Mesenchymal stem cell (in vitro differentiated cells and primary cell): ENCODE results near the gene KCNE1.

Experiments used
- DNase-seq: peaks from one replicate; pipeline ENCODE4 v3.0.0-alpha.2; 2013
- H2AFZ ChIP-seq: one replicate; pipeline ENCODE4 v1.6.1; 2013; ENCODE audit warnings: low read depth, mild to moderate bottlenecking, control low read depth, inconsistent platforms, low read length, moderate library complexity
- H2AK5ac ChIP-seq: 2 replicates; pipeline ENCODE4 v1.6.1; 2013; ENCODE audit warnings: low read length, moderate library complexity, mild to moderate bottlenecking, inconsistent platforms; ENCODE audit not compliant: severe bottlenecking
- H2BK120ac ChIP-seq: one replicate; pipeline ENCODE4 v1.6.1; 2013; ENCODE audit warnings: low read depth, mild to moderate bottlenecking, inconsistent platforms, low read length, moderate library complexity
- H2BK12ac ChIP-seq, 2 experiments: one replicate each; pipeline ENCODE4 v1.6.1; 2013; ENCODE audit warnings: inconsistent platforms in 2 of 2, low read length in 2 of 2, mild to moderate bottlenecking in 2 of 2, moderate library complexity in 2 of 2, control low read depth in 1 of 2
- H2BK15ac ChIP-seq: one replicate; pipeline ENCODE4 v1.6.1; 2013; ENCODE audit warnings: mild to moderate bottlenecking, low read depth, inconsistent platforms; ENCODE audit not compliant: poor library complexity, severe bottlenecking
- H2BK5ac ChIP-seq: 2 replicates; pipeline ENCODE4 v1.6.1; 2013; ENCODE audit warnings: low read depth, mild to moderate bottlenecking, low read length, control low read depth, inconsistent platforms; ENCODE audit not compliant: poor library complexity, severe bottlenecking
- H3K14ac ChIP-seq, 2 experiments: one replicate each; pipeline ENCODE4 v1.6.1; 2013; ENCODE audit warnings: inconsistent platforms in 2 of 2, low read length in 2 of 2, control low read depth in 1 of 2, mild to moderate bottlenecking in 1 of 2, moderate library complexity in 1 of 2
- H3K18ac ChIP-seq, 2 experiments: one replicate each; pipeline ENCODE4 v1.6.1; 2013; ENCODE audit warnings: inconsistent platforms in 2 of 2, low read length in 2 of 2, control low read depth in 1 of 2, low read depth in 1 of 2, mild to moderate bottlenecking in 1 of 2
- H3K23ac ChIP-seq, 2 experiments: one replicate each; pipeline ENCODE4 v1.6.1; 2013; ENCODE audit warnings: inconsistent platforms in 2 of 2, low read length in 2 of 2, mild to moderate bottlenecking in 2 of 2, moderate library complexity in 2 of 2, control low read depth in 1 of 2
- H3K27ac ChIP-seq: 2 replicates; pipeline ENCODE4 v1.5.1; 2013; ENCODE audit warnings: mild to moderate bottlenecking, moderate library complexity, low read length, control low read depth, inconsistent platforms; ENCODE audit not compliant: poor library complexity, severe bottlenecking
- H3K27me3 ChIP-seq, 2 experiments: 2 replicates each; pipeline versions ENCODE4 v1.6.1 to v1.7.0; 2013; ENCODE audit warnings: low read length in 2 of 2, mild to moderate bottlenecking in 2 of 2, moderate library complexity in 2 of 2, control low read depth in 1 of 2, inconsistent platforms in 1 of 2; ENCODE audit not compliant: control insufficient read depth in 1 of 2, insufficient read depth in 1 of 2
- H3K36me3 ChIP-seq, 2 experiments: 2 replicates each; pipeline versions ENCODE4 v1.6.1 to v1.7.0; 2013; ENCODE audit warnings: low read length in 2 of 2, control low read depth in 1 of 2, inconsistent platforms in 1 of 2, low read depth in 1 of 2, mild to moderate bottlenecking in 1 of 2; ENCODE audit not compliant: insufficient read depth in 2 of 2, control insufficient read depth in 1 of 2
- H3K4ac ChIP-seq, 2 experiments: one replicate each; pipeline ENCODE4 v1.6.1; 2013; ENCODE audit warnings: inconsistent platforms in 2 of 2, low read length in 2 of 2, mild to moderate bottlenecking in 2 of 2, moderate library complexity in 2 of 2, control low read depth in 1 of 2, low read depth in 1 of 2
- H3K4me1 ChIP-seq: 2 replicates; pipeline ENCODE4 v1.6.1; 2013; ENCODE audit warnings: low read depth, low read length, control low read depth; ENCODE audit not compliant: control insufficient read depth, insufficient read depth
- H3K4me2 ChIP-seq: 2 replicates; pipeline ENCODE4 v1.6.1; 2013; ENCODE audit warnings: low read length, mild to moderate bottlenecking, inconsistent platforms; ENCODE audit not compliant: poor library complexity, severe bottlenecking
- H3K4me3 ChIP-seq, 2 experiments: 2 replicates each; pipeline versions ENCODE4 v1.5.1 to v1.7.0; 2013; ENCODE audit warnings: low read length in 2 of 2, mild to moderate bottlenecking in 2 of 2, control low read depth in 1 of 2, low read depth in 1 of 2; ENCODE audit not compliant: insufficient read depth in 1 of 2
- H3K79me1 ChIP-seq: replicated peaks from 2 replicates; pipeline ENCODE4 v1.6.1; 2013; ENCODE audit warnings: mild to moderate bottlenecking, control low read depth, low read length, inconsistent platforms; ENCODE audit not compliant: poor library complexity, severe bottlenecking
- H3K9ac ChIP-seq: 2 replicates; pipeline ENCODE4 v1.7.0; 2013; ENCODE audit warnings: mild to moderate bottlenecking, low read length, moderate library complexity
- H3K9me3 ChIP-seq: 2 replicates; pipeline ENCODE4 v1.7.0; 2013; ENCODE audit warnings: mild to moderate bottlenecking, low read length; ENCODE audit not compliant: control insufficient read depth
- H4K8ac ChIP-seq: one replicate; pipeline ENCODE4 v1.6.1; 2013; ENCODE audit warnings: inconsistent platforms, mild to moderate bottlenecking, low read length, moderate library complexity
- H4K91ac ChIP-seq: one replicate; pipeline ENCODE4 v1.6.1; 2013; ENCODE audit warnings: mild to moderate bottlenecking, low read length, inconsistent platforms
- WGBS: methylation state at CpG from one replicate; pipeline ENCODE4 v1.1.7; 2013; ENCODE audit warnings: mixed read lengths; 5-methylcytosine and 5-hydroxymethylcytosine counted together

Gene KCNE1

GRCh38 chr21:34526241-34526617 lies 14.2 kb upstream of the KCNE1 start:
- H2BK120ac ChIP-seq: no peak overlapping the region
- peak overlapping the region; percentile 67 for H2AK5ac ChIP-seq
- no peaks in the 10 kb centered on the region for H3K9me3 ChIP-seq
- WGBS: 0% methylated on average over 2 of the region's 5 CpGs
- H3K23ac ChIP-seq: no peak overlapping the region
- peaks cover 17% of the 10 kb centered on the region for H3K4me1 ChIP-seq
- H3K27me3 ChIP-seq: no peaks in the 10 kb centered on the region
- H4K8ac ChIP-seq: no peak overlapping the region
- H4K91ac ChIP-seq: no peak overlapping the region
- H3K18ac ChIP-seq: peak overlapping the region in 1 of 2 experiments; percentile 11
- peak overlapping the region in 1 of 2 experiments; percentile 82 for H3K4me3 ChIP-seq
- peak overlapping the region; percentile 99 for H3K9ac ChIP-seq
- H3K4me2 ChIP-seq: peak overlapping the region; percentile 70
- no peak overlapping the region for H3K14ac ChIP-seq
- peak overlapping the region; percentile 97 for H3K27ac ChIP-seq
- no peak overlapping the region for H3K4ac ChIP-seq
- H2AFZ ChIP-seq: no peak overlapping the region
- no peak for DNase-seq
- no peak overlapping the region for H2BK15ac ChIP-seq
- peaks cover 8% of the 10 kb centered on the region for H3K79me1 ChIP-seq
- H2BK5ac ChIP-seq: peak overlapping the region; percentile 53
- H2BK12ac ChIP-seq: no peak overlapping the region
- H3K36me3 ChIP-seq: peaks cover 19 to 21% of the 10 kb centered on the region in 2 experiments

DNA sequence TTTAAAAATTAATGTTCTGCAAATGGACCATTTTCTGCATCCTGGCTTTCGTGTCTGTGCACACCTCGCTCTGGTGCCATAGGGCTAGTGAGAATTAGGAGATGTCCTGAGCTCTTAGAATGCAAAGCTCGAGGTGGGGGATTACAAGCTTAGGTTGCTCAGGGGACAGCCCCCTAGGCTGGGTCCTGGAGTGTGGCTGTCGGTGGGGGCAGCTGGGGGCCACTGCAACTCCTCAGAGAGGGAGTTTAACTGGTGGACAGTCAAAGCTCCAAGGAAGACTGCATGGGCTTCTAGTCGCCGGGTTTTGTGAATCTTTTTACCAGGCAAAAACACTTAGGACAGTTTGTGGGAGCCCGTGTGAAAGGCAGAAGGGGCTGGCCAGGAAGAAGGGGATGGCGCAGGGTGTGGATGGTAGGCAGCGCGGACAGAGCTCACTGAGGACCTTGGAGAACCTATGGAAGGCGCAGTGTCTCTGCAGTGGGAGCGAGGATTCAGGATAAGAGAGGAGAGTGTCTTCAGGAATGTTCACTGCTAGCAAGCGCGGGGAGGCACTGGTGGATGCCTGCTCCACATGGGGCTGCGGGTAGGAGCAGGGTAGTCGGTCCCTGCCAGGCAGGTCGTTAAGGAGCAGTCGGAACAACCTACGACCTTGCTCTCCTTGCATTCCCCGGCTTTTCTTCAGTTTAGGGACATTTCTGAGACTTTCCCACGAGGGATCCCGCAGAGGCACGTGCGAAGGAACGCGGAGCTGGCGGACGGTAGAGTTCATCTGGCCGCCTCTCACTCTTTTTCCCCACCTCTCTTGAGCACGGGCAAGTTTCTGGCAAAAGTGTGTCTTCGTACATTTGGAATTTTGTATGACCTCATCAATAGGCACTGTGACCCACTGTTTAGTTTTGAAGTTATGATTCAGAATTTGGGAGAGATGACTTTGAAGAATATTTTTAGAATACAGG lies 12.9 kb upstream of the KCNE1 start:
- H3K4me2 ChIP-seq: peak overlapping the region; percentile 64
- H2AK5ac ChIP-seq: no peak overlapping the region
- H3K23ac ChIP-seq: peak overlapping the region in 1 of 2 experiments; percentile 57
- peak overlapping the region; percentile 99 for H3K9ac ChIP-seq
- H3K4ac ChIP-seq: peak overlapping the region; percentile 3 to 57
- H3K36me3 ChIP-seq: peaks cover 31 to 34% of the 10 kb centered on the region in 2 experiments
- no peak overlapping the region for H4K91ac ChIP-seq
- peak overlapping the region in 1 of 2 experiments; percentile 83 for H3K14ac ChIP-seq
- peak overlapping the region; percentile 92 for H3K27ac ChIP-seq
- no peaks in the 10 kb centered on the region for H3K27me3 ChIP-seq
- peaks cover 25% of the 10 kb centered on the region for H3K4me1 ChIP-seq
- peak overlapping the region; percentile 22 for H2BK120ac ChIP-seq
- WGBS: 30% methylated on average over 30 of the region's 31 CpGs
- peak overlapping the region; percentile 37 to 74 for H3K18ac ChIP-seq
- H2AFZ ChIP-seq: no peak overlapping the region
- H3K4me3 ChIP-seq: peak overlapping the region; percentile 54 to 82
- peak overlapping the region; percentile 63 for H2BK5ac ChIP-seq
- H3K79me1 ChIP-seq: peaks cover 7% of the 10 kb centered on the region
- peak overlapping the region; percentile 52 for H4K8ac ChIP-seq
- H3K9me3 ChIP-seq: no peaks in the 10 kb centered on the region
- DNase-seq: peak; percentile 74
- H2BK12ac ChIP-seq: peak overlapping the region in 1 of 2 experiments; percentile 84
- peak overlapping the region; percentile 15 for H2BK15ac ChIP-seq

DNA sequence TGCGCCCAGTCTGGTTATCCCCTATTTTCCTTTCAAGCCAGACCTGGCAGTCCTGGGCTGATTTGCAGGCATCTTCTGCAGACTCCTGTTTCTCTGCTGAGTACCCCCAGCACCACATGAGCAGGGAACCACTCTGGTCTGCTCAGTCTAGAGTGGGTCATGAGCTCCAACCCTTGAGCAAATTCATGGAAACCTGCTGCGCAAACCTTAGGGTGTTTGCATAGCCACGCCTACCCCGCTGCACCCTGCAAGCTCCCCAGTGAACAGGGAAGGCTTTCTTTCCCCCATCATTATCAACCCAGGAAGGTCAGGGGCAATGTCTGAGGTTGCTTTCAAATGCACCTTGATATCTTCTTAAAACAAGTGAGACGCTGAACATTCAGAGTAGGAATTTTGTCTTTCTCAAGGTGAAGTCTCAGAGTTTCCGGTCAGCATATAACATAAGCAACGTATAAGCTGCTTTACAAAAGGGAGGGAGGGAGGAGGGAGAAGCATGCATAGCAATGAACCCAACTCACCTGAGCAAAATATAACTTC lies 11.1 kb upstream of the KCNE1 start:
- Histone ChIP-seq H3K4me3 (no peak overlapping the region), H4K91ac (no peak overlapping the region), H2BK12ac (no peak overlapping the region), H3K9ac (no peak overlapping the region), H3K79me1 (peaks cover 7% of the 10 kb centered on the region), H2BK15ac (no peak overlapping the region), H3K4me2 (peak overlapping the region; percentile 14), H3K4me1 (peaks cover 33% of the 10 kb centered on the region), H3K14ac (no peak overlapping the region), H4K8ac (peak overlapping the region; percentile 41), H3K27ac (no peak overlapping the region), H2AK5ac (peak overlapping the region; percentile 17), H2BK120ac (no peak overlapping the region), H3K27me3 (no peaks in the 10 kb centered on the region), H2AFZ (no peak overlapping the region), H3K4ac (no peak overlapping the region), H3K23ac (no peak overlapping the region), H3K18ac (no peak overlapping the region), H3K36me3 (peaks cover 44 to 51% of the 10 kb centered on the region in 2 experiments), H3K9me3 (no peaks in the 10 kb centered on the region), H2BK5ac (no peak overlapping the region)
- 99% methylated on average over 7 of the region's 7 CpGs for WGBS
- no peak for DNase-seq

DNA sequence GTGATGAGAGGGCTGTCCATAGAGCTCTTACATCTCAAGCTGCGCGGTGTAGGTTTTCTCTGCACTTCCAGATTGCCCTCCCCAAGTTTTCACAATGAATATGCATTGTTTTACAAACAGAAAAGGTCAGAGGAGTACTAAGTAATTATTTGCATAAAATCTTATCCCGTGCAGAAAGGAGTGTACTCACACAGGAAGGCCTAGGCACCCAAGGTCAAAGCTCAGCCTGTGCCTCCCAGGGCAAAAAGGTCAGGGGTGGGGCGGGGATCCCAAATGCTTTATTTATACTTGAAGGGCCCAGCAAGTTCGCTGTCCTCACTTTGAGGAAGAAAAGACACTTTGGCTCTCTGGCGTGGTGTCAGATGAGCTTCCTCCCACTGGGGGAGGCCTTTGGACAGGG lies 10.3 kb upstream of the KCNE1 start:
- Histone ChIP-seq H4K91ac (no peak overlapping the region), H3K4ac (no peak overlapping the region), H3K27ac (peak overlapping the region; percentile 13), H3K27me3 (no peaks in the 10 kb centered on the region), H3K4me2 (no peak overlapping the region), H3K36me3 (peaks cover 51 to 59% of the 10 kb centered on the region in 2 experiments), H4K8ac (peak overlapping the region; percentile 50), H2AK5ac (no peak overlapping the region), H3K4me1 (peaks cover 37% of the 10 kb centered on the region), H2AFZ (no peak overlapping the region), H2BK15ac (no peak overlapping the region), H3K79me1 (peaks cover 10% of the 10 kb centered on the region), H2BK5ac (no peak overlapping the region), H3K23ac (no peak overlapping the region), H3K18ac (no peak overlapping the region), H3K9me3 (no peaks in the 10 kb centered on the region), H2BK120ac (no peak overlapping the region), H3K4me3 (no peak overlapping the region), H3K14ac (no peak overlapping the region), H2BK12ac (no peak overlapping the region), H3K9ac (no peak overlapping the region)
- WGBS: 80% methylated on average over 6 of the region's 6 CpGs
- DNase-seq: no peak
